GM12801 (cell line): Measurements from ENCODE around the gene KCNJ10.

Experiments
- TF ChIP-seq, protein P1 (sequence below): IDR thresholded peaks from one replicate; pipeline ENCODE4 v1.5.1; 2011; ENCODE audit warnings: control low read depth; ENCODE audit not compliant: insufficient read length; ENCODE audit errors: extremely low read depth

KCNJ10 gene

DNA sequence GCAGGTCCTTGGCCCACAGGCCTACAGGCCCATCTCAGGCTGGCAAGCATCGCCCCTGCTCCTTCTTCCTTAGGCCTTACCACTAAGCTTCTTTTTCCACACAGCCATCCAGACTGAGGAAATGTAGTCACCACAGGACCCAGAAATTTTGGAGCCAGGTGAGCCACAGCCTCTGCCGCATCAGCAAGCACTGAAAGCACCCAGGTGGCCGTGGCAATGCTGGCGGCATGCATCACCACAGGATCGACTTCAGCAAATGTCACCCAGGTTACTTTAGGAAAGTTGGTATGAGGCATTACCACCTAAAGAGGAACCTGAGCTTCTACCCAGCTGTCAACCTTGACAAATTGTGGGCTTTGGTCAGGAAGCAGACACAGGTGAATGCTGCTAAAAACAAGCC, 49.8 kb downstream of the KCNJ10 start:
- TF ChIP-seq, protein P1, sequence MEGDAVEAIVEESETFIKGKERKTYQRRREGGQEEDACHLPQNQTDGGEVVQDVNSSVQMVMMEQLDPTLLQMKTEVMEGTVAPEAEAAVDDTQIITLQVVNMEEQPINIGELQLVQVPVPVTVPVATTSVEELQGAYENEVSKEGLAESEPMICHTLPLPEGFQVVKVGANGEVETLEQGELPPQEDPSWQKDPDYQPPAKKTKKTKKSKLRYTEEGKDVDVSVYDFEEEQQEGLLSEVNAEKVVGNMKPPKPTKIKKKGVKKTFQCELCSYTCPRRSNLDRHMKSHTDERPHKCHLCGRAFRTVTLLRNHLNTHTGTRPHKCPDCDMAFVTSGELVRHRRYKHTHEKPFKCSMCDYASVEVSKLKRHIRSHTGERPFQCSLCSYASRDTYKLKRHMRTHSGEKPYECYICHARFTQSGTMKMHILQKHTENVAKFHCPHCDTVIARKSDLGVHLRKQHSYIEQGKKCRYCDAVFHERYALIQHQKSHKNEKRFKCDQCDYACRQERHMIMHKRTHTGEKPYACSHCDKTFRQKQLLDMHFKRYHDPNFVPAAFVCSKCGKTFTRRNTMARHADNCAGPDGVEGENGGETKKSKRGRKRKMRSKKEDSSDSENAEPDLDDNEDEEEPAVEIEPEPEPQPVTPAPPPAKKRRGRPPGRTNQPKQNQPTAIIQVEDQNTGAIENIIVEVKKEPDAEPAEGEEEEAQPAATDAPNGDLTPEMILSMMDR, result no peak

DNA sequence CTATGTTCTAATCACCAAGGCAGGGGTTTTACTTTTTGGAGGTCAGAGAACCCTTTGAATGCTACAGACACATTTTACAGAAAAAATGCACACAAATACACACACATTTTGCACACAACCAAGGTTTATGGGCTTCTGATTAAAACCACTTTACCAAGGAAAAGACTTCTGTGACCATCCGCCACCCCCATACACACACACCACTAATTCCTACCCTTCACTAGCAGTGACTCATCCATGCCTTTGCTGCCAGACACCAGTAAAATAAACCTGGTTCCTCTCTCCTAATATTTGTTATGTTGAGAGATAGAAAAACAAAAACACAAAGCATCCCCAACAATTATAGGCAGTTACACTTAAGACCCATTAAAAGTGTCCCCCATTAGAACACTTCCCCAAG, 51.1 kb downstream of the KCNJ10 start:
- TF ChIP-seq, protein P1, result no peak

DNA sequence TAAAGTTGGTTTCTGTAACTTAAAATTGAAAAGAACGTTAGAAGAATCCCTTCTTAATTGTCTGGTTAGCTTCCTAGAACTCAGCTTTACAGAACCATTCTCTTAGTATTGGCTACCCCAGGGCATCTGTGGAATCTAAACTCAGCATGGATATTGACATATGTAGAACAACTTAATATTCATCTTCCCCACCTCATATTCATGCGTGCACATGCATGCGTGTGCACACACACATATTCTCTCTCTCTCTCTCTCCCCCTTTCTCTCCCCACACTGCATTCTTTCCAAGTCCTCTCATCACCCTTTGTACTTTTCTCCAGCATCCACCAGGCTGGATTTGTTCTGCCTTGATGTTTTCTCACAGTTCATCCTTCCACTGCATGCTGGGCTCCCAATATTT, 51.6 kb downstream of the KCNJ10 start:
- TF ChIP-seq, protein P1, result no peak

DNA sequence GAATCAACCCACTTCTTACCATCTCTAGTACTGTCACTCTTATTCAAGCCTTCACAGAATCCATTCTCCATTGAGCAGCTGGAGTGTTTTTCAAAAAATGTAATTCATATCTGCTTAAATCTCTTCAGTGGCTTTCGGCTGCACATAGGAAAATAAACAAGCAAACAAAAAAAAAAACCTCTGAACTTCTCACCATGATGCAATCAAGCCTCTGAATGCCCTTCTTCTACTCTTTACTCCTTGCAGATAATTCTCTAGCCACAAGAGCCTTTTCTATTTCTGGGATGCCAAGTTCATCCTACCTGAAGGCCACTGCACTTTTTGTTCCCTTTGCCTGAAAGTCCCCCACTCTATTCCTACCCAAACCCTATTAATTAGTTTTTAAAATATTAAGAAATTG, 52.4 kb downstream of the KCNJ10 start:
- TF ChIP-seq, protein P1, result no peak

DNA sequence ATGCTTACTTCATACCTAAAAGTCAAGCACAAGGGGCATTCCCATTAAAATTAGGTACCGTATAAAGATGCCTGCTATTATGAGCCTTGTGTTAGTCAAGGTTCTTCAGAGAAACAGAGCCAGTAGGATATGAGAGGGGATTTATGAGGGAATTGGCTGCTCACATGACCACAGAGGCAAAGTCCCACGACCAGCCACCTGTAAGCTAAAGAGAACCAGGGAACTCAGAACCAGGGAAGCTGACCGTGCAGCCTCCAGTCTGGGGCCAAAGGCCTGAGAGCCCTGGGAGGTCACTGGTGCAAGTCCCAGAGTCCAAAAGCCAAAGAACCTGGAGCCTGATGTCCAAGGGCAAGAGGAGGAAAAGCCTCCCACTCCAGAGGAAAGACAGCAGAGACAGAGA, 58.2 kb downstream of the KCNJ10 start:
- TF ChIP-seq, protein P1, result no peak

DNA sequence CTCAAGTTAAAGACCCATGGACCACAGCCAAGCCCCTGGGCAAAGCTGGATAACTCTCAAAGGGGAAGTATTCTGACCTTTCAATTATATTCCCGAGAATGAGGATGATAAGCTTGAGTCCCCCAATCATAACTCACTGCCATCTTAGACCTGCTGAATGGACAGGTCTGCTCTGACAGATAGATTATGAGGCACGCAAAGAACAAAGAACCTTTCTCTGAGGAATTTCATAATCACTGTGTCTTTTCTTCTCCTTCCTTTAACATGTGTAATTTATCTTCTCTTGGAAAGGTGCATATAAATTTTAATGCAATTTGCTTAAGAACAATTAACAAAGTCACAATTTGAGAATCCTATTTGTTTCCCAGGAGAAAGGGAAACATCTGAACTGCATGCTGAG, 60.2 kb downstream of the KCNJ10 start:
- TF ChIP-seq, protein P1, result no peak

DNA sequence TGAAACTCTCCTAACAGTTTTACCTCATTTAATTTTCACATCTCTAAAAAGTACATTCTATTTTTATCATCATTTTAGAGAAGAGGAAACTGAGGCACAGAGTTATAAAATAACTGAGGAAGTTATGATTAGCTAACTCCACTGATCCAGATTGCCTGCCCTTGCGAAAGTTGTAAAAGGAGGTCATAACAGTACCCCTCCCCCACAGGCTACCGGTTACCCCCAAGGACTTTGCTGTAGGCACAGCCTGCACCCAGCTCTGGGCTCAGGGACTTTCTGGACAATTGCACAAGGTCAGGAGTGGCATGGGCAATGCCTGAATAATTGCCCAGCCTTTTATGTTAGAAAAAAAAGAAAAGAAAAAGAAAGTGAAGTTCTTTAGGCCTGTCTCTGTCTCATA, 60.9 kb downstream of the KCNJ10 start:
- TF ChIP-seq, protein P1, result no peak

DNA sequence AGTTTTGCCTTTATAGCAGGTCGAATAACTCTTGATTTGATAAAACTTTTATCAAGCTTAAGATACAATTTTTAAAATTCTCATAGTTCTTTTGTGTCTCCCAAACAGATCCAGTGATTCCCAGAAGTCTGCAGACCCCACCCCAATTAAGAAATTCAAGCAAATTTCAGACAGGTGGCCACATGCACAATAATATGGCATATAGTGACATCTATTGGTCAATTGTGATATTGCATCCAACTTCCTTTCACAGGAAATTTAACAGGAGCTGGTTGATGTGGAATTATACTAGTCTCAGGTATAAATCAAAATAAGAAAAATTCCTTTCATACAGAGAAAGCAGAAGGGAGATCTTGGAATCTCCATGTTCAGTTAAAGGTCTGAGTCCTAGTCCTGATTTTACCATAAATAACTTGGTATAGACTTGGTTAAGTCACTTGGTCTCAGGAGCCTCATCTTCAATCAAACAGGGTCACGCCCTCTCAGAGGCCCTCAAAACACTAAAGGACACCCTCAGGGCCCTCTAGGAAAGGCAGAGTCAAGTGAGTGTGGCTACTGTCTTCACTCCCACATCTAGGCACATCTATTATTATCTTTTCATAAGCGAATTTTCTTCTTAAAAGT, 62.3 kb downstream of the KCNJ10 start:
- TF ChIP-seq, protein P1, result no peak
